SK-N-MC (cell line): Measurements from ENCODE around the gene SCPEP1.

Experiments used
- EZH2 ChIP-seq: fragments of 200-600 bp; sonication (generic); IDR thresholded peaks from one replicate; pipeline ENCODE4 v1.6.1; 2017; ENCODE audit warnings: antibody characterized with exemption
- FOXP2 ChIP-seq: optimal IDR thresholded peaks from 2 replicates; pipeline ENCODE3; 2011; ENCODE audit warnings: mild to moderate bottlenecking, moderate library complexity; ENCODE audit not compliant: insufficient read depth; ENCODE audit errors: extremely low read length, control extremely low read depth
- POLR2AphosphoS5 ChIP-seq: IDR thresholded peaks from 2 replicates; pipeline ENCODE4 v1.6.1; 2012; ENCODE audit warnings: mild to moderate bottlenecking, low read depth, low read length, borderline replicate concordance

DNA sequence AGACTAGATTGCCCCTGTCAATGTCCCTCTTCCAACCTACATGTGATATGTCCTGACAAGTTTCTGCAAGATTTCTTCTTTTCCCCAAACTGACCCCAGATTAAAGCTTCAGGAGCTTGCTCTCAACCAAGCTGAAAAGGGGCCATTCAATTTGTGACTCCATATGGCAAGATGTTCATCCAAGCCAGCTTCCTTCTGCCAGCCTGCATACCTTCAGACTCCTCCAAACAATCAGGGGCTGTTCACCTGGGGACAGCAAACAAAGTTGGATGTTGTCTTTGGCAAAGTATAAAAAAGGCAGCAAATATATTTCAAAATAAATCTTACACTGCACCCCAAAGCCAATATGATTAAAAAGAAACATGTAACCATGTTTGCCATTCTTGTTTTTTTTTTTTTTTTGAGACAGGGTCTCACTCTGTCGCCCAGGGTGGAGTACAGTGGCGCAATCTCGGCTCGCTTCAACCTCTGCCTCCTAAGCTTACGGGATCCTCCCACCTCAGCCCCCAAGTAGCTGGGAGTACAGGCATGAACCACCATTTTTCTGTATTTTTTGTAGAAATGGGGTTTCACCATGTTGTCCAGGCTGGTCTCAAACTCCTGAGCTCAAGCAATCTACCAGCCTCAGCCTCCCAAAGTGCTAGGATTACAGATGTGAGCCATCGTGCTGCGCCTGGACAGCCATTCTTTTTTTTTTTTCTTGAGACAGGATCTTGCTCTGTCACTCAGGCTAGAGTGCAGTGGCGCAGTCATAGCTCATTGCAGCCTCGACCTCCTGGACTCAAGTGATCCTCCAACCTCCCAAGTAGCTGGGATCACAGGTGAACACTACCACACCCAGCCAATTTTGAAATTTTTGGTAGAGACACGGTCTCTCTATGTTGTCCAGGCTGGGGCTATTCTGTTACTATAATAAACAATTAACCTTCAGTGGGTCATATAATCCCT lies 57.1 kb downstream of the SCPEP1 start:
- no peak for TF ChIP-seq EZH2
- TF ChIP-seq FOXP2, result no peak
- no peak for TF ChIP-seq POLR2AphosphoS5
